GM12864 (cell line): ENCODE data around the gene IPO5.
"Not testable (repeated sequence)": the region's sequence is repeated elsewhere in the genome, so short reads cannot be mapped to it uniquely, and the experiment has no call there.

Experiments
- DNase-seq: peaks from one replicate; pipeline ENCODE4 v3.0.0-alpha.2; 2011; ENCODE audit warnings: low read depth
- H3K4me3 ChIP-seq: 2 replicates; pipeline ENCODE4 v1.5.1; 2011; ENCODE audit warnings: mild to moderate bottlenecking, low read depth, low read length, control low read depth
- CTCF ChIP-seq: IDR thresholded peaks from 2 replicates; pipeline ENCODE4 v1.5.1; 2011; ENCODE audit warnings: low read depth, mild to moderate bottlenecking, moderate library complexity, low read length, control low read depth, inconsistent platforms; ENCODE audit errors: missing control alignments

IPO5 gene

GRCh38 chr13:98035373-98035772 lies 81.9 kb downstream of the IPO5 start:
- no peak for TF ChIP-seq CTCF
- no peak for DNase-seq
- no peak overlapping the region for H3K4me3 ChIP-seq

DNA sequence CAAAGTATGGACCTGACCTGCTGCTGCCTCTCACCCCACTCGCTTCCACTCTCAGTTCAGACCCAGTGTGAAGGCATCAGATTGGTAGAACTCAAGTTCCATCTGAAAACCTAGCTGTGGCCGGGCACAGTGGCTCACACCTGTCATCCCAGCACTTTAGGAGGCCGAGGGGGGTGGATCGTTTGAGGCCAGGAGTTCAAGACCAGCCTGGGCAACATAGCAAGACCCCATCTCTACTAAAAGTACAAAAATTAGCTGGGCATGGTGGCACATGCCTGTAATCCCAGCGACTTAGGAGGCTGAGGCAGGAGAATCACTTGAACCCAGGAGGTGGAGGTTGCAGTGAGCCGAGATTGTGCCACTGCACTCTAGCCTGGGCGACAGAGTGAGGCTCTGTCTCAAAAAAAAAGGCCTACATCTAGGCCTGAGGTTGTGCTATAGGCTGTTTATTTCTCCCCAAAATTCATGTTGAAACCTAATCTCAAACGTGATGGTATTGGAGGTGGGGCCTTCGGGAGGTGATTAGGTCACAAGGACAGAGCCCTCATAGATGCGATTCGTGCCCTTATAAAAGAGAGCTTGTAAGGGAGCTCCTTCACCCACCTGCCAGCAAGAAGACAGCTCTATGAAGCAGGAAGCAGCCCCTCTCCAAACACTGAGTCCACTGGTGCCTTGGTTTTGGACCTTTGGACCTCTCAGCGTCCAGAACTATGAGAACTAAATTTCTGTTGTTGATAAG lies 83.3 kb downstream of the IPO5 start:
- H3K4me3 ChIP-seq, DNase-seq: not testable (repeated sequence)

DNA sequence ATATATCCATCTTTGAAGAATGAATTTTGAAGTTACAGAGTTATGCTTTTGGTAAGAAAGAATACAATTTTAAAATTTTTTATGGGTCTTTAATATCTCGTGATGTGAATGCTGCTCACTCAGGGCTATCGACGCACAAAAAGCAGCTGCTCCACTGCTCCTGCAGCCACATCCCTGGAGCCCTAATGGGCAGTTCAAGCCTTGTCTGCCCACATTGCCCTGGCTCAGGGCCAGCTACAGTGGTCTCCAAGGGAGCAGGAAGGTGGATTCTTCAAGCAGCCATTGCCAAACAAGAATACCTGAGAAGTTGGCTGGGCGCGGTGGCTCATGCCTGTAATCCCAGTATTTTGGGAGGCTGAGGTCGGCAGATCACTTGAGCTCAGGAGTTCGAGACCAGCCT lies 85.8 kb downstream of the IPO5 start:
- no peak for DNase-seq
- TF ChIP-seq CTCF, result no peak
- H3K4me3 ChIP-seq, result no peak overlapping the region

- no peak for TF ChIP-seq CTCF
- H3K4me3 ChIP-seq, result no peak overlapping the region
- no peak for DNase-seq
Observed at GRCh38 chr13:98039964-98040363, 86.5 kb downstream of the IPO5 start.

DNA sequence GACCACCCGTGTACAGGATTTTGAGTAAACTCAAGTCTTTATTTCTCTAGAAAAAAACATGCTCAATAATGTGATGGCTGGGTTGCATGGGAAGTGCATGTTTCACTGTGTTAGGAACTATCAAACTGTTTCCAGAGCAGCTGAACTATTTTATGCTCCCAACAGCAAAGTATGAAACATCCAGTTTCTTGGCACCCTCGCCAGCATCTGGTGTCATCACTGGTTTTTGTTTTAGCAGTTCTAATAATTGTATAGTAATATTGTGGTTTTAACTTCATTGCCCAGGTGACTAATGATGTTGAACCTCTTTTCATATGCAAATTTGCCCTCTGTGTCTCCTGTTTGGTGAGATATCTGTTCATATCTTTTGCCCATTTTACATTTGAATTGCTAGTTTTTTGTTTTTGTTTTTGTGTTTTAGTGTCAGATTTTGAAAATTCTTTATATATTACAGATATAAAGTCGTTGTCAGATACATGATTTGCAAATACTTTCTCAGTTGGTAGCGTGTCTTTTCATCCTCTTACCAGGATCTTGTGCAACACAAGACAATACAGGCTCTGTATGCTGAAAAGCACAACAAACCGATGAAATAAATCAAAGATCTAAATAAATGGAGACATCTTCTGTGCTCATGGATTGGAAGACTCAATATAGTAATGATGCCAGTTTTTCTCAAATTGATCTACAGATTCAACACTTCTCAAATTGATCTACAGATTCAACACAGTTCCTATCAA lies 87.8 kb downstream of the IPO5 start:
- no peak for TF ChIP-seq CTCF
- H3K4me3 ChIP-seq, result no peak overlapping the region

GRCh38 chr13:98044301-98044700 lies 90.8 kb downstream of the IPO5 start:
- DNase-seq, result no peak
- H3K4me3 ChIP-seq, result no peak overlapping the region
- TF ChIP-seq CTCF, result no peak

More for the DNA sequence above, 87.8 kb downstream of the IPO5 start:
- no peak for DNase-seq

- DNase-seq, H3K4me3 ChIP-seq: not testable (repeated sequence)
Observed at GRCh38 chr13:98047785-98048184, 94.3 kb downstream of the IPO5 start.

DNA sequence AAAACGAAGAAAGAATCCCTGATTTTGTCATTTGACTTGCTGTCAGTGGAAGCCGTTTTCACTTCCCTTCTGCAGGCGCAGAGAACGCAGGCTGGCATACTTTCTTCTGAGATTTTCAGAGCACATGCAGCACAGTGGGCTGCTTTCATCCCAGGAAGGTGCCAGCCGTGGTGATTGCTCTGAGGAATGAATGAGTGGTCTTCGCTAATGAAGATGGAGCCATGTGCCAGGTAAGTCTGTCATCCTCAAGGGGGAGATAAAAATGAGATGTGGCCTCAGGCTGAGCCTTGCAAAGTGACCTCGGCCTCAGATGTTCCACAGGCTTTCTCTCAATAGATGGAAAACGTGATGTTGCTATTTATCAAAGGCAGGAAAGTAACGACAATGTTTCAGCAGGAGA lies 94.8 kb downstream of the IPO5 start:
- no peak for DNase-seq
- TF ChIP-seq CTCF, result no peak
- no peak overlapping the region for H3K4me3 ChIP-seq
